Activated CD4-positive, alpha-beta T cell treated with anti-CD3 and anti-CD28 coated beads for 36 hours (primary cell): Measurements from ENCODE around the gene OSTN. TPM values are rescaled to one million over a fixed set of nuclear protein-coding genes. Genes with fewer than 3 reads are reported as not detected.
"Not testable (repeated sequence)": the region's sequence is repeated elsewhere in the genome, so short reads cannot be mapped to it uniquely, and the experiment has no call there.

Experiments used
- ATAC-seq: fragments of 200-7000 bp; cut with Tn5 transposase; one replicate; pipeline ENCODE4 v1.10.0; 2021; ENCODE audit warnings: mild to moderate bottlenecking, moderate library complexity
- CTCF ChIA-PET: fragments of 350-600 bp; sonication (Branson Sonifier 250); formaldehyde crosslinking; loops from one replicate; lab custom pipeline; 2021; ENCODE audit warnings: antibody characterized with exemption; lab: Charles Lee
- POLR2A ChIA-PET: fragments of 350-600 bp; sonication (Branson Sonifier 250); formaldehyde crosslinking; loops from one replicate; lab custom pipeline; 2021; ENCODE audit warnings: antibody characterized with exemption, inconsistent platforms; lab: Charles Lee
- DNase-seq: peaks from one replicate; pipeline ENCODE4 v3.0.0-alpha.2; 2020
- H3K27ac Mint-ChIP-seq: one replicate; pipeline ENCODE4 v1.8.0; 2021; ENCODE audit warnings: mixed read lengths
- H3K27me3 Mint-ChIP-seq: one replicate; pipeline ENCODE4 v1.8.0; 2021; ENCODE audit warnings: mixed read lengths
- H3K36me3 Mint-ChIP-seq: one replicate; pipeline ENCODE4 v1.8.0; 2021; ENCODE audit warnings: low read depth, mixed read lengths
- H3K4me1 Mint-ChIP-seq: one replicate; pipeline ENCODE4 v1.8.0; 2021; ENCODE audit warnings: mixed read lengths
- H3K4me3 Mint-ChIP-seq: one replicate; pipeline ENCODE4 v1.8.0; 2021; ENCODE audit warnings: mild to moderate bottlenecking, moderate library complexity, mixed read lengths
- H3K9me3 Mint-ChIP-seq: one replicate; pipeline ENCODE4 v1.8.0; 2021; ENCODE audit warnings: low read depth, mixed read lengths
- intact Hi-C, 2 experiments: fragments of 100-400 bp; cut with DNase I in 1 of 2; cut with micrococcal nuclease in 1 of 2; formaldehyde crosslinking; loops; one replicate each; pipeline versions ENCODE4 v1.14.2 to v1.15.1; 2022 to 2024; cut with DNase I, micrococcal nuclease
- total RNA-seq, 2 experiments: library from RNA; stranded (reverse); gene quantifications; one replicate each; pipeline ENCODE4 v1.2.3, GENCODE V29; 2021

OSTN gene, protein sequence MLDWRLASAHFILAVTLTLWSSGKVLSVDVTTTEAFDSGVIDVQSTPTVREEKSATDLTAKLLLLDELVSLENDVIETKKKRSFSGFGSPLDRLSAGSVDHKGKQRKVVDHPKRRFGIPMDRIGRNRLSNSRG
- not detected for total RNA-seq

DNA sequence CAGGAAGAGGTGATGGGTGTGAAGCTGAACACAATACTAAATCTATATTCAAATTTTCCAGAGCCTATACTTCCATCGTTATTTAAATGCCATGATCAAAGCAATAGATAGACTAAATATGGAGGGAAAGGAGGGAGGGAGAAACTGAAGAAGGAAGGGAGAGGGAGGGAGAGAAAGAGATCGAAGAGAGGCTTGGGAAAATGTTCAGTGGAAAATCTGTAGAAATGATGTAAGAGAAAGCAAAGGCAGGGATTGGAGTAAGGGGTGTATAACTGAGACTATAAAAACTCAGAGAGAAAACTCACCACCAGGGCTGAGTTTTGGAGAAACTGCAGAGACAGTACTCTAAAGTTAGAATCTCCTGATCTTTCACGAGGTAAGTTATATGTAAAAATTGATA, at the start of gene OSTN:
Gene OSTN (plus strand): TSS at position 310 of the 400 bp plus-strand sequence. CDS start 13,292 bp downstream, outside the sequence.
- intact Hi-C loops = no loop called here
- no peaks in the 10 kb centered on the region for H3K36me3 Mint-ChIP-seq
- H3K9me3 Mint-ChIP-seq = no peaks in the 10 kb centered on the region
- no peak within 1 kb of the TSS for H3K4me3 Mint-ChIP-seq
- ChIA-PET CTCF (interaction anchor here (0.5 kb wide), 1 partner anchor 15 kb away, joined by 3 read pairs; no protein-coding TSS in a partner anchor), POLR2A (no interaction called here)
- H3K4me1 Mint-ChIP-seq = no peaks in the 10 kb centered on the region
- ATAC-seq = no peak
- no peak within 1 kb of the TSS for H3K27ac Mint-ChIP-seq
- no peak for DNase-seq
- H3K27me3 Mint-ChIP-seq = peaks cover 6% of the 10 kb centered on the region

DNA sequence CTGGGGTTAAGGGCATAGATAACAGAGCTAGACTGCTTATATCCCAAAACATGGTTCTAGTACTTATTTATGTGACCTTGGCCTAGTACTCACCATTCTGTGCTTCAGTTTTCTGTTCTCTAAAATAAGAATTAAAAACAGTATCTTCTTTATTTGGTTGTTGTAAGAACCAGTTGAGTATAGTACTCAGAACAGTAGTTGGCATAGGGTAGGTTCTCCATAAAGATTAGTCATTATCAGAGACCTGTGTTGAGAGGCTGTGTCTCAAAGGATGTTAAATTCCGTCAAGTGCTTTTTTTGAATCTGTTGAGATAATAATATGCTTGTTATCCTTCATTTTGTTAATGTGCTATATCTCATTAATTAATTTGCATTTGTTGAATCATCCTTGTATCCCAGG, 47.4 kb upstream of the OSTN start:
- Mint-ChIP-seq H3K36me3 (no peaks in the 10 kb centered on the region), H3K4me1 (no peaks in the 10 kb centered on the region), H3K27me3 (peaks cover 3% of the 10 kb centered on the region), H3K4me3 (no peak overlapping the region), H3K27ac (no peak overlapping the region), H3K9me3 (peaks cover 9% of the 10 kb centered on the region)
- ChIA-PET CTCF (no interaction called here), POLR2A (no interaction called here)
- DNase-seq (no peak), ATAC-seq (no peak)
- intact Hi-C loops = no loop called here

DNA sequence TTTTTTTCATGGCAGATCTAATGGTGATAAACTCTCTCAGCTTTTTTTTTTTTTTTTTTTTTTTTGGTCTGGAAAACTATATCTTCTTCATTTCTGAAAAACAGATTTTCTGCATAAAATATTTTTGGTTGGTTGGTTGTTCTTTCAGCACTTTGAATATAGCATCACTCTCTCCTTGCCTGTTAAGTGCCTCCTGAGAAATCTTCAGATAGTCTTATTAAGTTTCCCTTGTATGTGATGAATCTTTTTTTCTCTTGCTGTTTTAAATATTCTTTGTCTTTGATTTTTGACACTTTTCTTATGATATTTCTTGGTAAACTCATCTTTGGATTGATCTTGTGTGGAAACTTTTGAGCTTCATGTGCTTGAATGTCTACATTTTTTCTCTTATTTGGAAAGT, 44.2 kb upstream of the OSTN start:
- no peaks in the 10 kb centered on the region for H3K27me3 Mint-ChIP-seq
- H3K36me3 Mint-ChIP-seq = no peaks in the 10 kb centered on the region
- ATAC-seq (no peak), DNase-seq (no peak)
- ChIA-PET CTCF (no interaction called here), POLR2A (no interaction called here)
- peaks cover 14% of the 10 kb centered on the region for H3K9me3 Mint-ChIP-seq
- no peaks in the 10 kb centered on the region for H3K4me1 Mint-ChIP-seq
- H3K4me3 Mint-ChIP-seq = no peak overlapping the region
- no peak overlapping the region for H3K27ac Mint-ChIP-seq
- intact Hi-C loops = no loop called here

DNA sequence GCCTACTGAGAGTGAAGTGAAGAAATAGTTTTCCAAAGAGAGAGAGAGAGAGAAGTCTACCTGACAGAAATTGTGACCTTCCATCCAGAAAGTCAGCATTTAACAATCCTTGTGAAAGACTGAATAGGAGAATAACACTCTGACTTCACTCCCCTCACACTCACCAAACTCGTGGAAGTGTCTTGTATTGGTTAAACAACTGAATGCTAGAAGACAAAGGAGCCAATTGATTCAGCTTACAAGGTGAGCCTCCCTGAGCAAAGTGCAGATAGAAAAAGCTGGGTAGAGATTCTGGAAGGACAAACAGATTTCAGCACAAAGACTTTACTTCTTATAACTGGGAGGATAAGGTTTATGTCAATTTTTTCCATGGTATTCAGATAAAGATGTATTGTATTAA, 40.8 kb upstream of the OSTN start:
- no peaks in the 10 kb centered on the region for H3K4me1 Mint-ChIP-seq
- ChIA-PET CTCF (no interaction called here), POLR2A (no interaction called here)
- H3K27me3 Mint-ChIP-seq = no peaks in the 10 kb centered on the region
- peaks cover 16% of the 10 kb centered on the region for H3K9me3 Mint-ChIP-seq
- H3K27ac Mint-ChIP-seq = no peak overlapping the region
- intact Hi-C loops = no loop called here
- DNase-seq = no peak
- no peaks in the 10 kb centered on the region for H3K36me3 Mint-ChIP-seq
- no peak overlapping the region for H3K4me3 Mint-ChIP-seq
- no peak for ATAC-seq

DNA sequence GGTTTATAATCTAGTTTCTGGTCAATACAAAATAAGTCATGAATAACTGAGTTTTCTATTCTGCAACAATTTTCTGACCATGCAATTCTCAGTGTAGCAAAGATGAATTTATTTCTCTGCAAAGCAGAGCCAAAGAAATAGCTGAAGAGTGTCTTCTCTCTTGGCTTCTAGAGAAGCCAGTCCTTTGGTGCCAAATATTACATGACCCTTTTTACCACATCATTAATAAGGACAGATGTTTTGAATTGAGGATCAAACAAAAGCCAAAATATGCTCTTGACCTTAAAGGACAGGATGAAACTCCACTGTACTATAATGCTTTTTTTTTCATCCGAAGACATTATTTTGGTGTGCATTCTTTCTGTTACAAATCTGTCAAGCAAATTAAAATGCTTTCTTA, 40.2 kb upstream of the OSTN start:
- no peak overlapping the region for H3K4me3 Mint-ChIP-seq
- no peak for ATAC-seq
- DNase-seq = no peak
- H3K27me3 Mint-ChIP-seq = no peaks in the 10 kb centered on the region
- H3K36me3 Mint-ChIP-seq = no peaks in the 10 kb centered on the region
- no peak overlapping the region for H3K27ac Mint-ChIP-seq
- H3K4me1 Mint-ChIP-seq = no peaks in the 10 kb centered on the region
- POLR2A ChIA-PET = no interaction called here
- CTCF ChIA-PET = no interaction called here
- H3K9me3 Mint-ChIP-seq = peaks cover 16% of the 10 kb centered on the region
- intact Hi-C loops = no loop called here

DNA sequence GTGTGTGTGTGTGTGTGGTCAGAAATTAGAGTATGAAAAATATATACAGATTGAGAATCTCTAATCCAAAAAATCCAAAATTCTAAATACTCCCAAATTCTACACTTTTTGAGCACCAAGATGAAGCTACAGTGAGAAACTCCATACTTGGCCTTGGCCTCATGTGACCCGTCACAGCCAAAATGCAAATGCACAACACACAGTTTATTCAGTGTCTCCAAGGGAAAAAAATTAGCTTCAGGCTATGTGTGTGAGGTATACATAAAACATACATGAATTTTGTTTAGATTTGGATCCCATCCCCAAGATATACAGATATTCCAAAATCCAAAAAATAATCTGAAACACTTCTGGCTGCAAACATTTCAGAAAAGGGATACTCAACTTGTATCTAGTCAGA, 33.2 kb upstream of the OSTN start:
- no peaks in the 10 kb centered on the region for H3K27me3 Mint-ChIP-seq
- H3K27ac Mint-ChIP-seq = no peak overlapping the region
- H3K9me3 Mint-ChIP-seq = peaks cover 2% of the 10 kb centered on the region
- DNase-seq (no peak), ATAC-seq (no peak)
- H3K36me3 Mint-ChIP-seq = no peaks in the 10 kb centered on the region
- H3K4me1 Mint-ChIP-seq = no peaks in the 10 kb centered on the region
- intact Hi-C loops = no loop called here
- CTCF ChIA-PET = no interaction called here
- POLR2A ChIA-PET = interaction anchor here (0.6 kb wide), 1 partner anchor 409 kb away, joined by 3 read pairs; no protein-coding TSS in a partner anchor
- no peak overlapping the region for H3K4me3 Mint-ChIP-seq

DNA sequence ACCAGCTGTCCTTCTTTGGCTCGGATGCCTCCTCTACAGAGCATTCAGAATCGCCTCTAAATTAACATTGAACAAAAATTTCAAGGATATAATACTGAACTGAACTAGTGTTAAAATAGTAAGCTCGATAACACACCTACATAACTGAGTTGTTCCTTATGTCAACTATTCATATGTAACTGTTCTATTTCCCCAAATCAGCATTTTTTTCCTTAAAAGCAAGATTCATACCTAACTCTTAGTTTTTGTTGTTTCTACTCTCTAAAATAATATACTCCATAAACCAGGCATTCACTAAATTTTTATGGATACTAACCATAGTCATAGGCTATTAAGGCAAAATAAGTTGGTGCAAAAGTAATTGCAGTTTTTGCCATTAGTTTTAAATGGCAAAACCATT, 32.7 kb upstream of the OSTN start:
- no peak for DNase-seq
- Mint-ChIP-seq H3K27me3 (no peaks in the 10 kb centered on the region), H3K4me1 (no peaks in the 10 kb centered on the region), H3K9me3 (peaks cover 2% of the 10 kb centered on the region), H3K4me3 (no peak overlapping the region), H3K27ac (no peak overlapping the region), H3K36me3 (no peaks in the 10 kb centered on the region)
- ATAC-seq = no peak
- ChIA-PET POLR2A (interaction anchor here (0.6 kb wide), 1 partner anchor 409 kb away, joined by 3 read pairs; no protein-coding TSS in a partner anchor), CTCF (no interaction called here)
- intact Hi-C loops = no loop called here

DNA sequence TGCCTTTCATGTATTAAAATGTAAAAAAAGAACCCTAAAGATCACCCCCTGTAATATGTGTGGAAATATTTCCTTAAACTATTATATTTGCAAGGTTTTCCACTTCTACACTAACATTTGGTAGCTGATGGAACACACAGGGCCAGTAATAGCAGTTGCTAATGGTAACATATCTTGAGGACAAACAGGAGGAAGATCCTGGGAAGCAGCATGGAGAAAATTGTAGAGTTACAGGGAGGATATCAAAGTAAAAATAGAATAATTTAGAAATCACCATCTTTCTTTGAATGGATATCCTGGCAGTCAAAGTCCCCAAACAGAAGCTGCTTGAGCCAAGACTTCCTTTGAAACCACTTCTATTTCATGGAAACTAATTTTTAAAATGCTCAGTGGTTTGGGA, 29.5 kb upstream of the OSTN start:
- Mint-ChIP-seq H3K4me1 (no peaks in the 10 kb centered on the region), H3K9me3 (no peaks in the 10 kb centered on the region), H3K4me3 (no peak overlapping the region), H3K27me3 (no peaks in the 10 kb centered on the region), H3K27ac (no peak overlapping the region), H3K36me3 (no peaks in the 10 kb centered on the region)
- ChIA-PET POLR2A (no interaction called here), CTCF (interaction anchor here (1.0 kb wide), 1 partner anchor 215 kb away, joined by 3 read pairs; no protein-coding TSS in a partner anchor)
- intact Hi-C loops = no loop called here
- ATAC-seq (no peak), DNase-seq (no peak)

DNA sequence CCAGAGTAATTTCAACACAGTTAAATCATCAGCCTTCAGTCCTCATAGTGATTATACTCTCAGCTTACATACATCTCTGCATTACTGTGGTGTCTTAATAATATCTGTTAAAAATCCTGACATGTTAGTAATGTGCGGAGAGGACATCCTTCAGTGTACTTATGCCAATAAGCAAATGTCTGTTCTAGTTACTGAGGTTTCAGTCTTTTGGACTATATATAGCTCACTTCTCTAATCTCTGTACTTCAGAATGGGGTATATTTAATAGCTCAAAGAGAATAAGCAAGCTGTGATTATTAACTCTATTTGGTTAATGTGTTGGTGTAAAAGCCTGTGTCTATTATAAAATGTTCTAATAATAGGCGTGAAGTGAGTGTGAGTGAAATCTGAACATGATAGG, 28.9 kb upstream of the OSTN start:
- ATAC-seq = no peak
- Mint-ChIP-seq H3K4me3 (no peak overlapping the region), H3K9me3 (no peaks in the 10 kb centered on the region), H3K27ac (no peak overlapping the region), H3K36me3 (no peaks in the 10 kb centered on the region), H3K27me3 (no peaks in the 10 kb centered on the region), H3K4me1 (no peaks in the 10 kb centered on the region)
- intact Hi-C loops = no loop called here
- no peak for DNase-seq
- ChIA-PET CTCF (interaction anchor here (1.0 kb wide), 1 partner anchor 214 kb away, joined by 3 read pairs; no protein-coding TSS in a partner anchor), POLR2A (no interaction called here)

DNA sequence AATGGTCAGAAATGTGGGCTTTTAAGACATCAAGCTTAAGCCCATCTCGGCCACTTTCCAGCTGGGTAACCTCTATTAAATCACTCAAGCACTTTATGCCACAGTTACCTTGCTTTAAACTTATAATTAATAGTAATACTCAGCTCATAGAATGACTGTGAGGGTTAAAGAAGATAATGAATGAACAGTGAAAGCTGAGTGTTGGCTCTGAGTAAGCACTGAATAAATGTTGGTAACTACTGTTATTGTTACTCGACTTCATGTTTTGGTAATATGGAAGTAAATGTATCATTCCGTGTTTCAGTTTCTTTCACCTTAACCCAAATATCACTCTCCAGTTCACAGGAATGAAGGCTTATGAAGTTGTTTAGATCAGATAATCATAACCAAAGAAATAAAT, 23.9 kb upstream of the OSTN start:
- Mint-ChIP-seq H3K4me3 (no peak overlapping the region), H3K9me3 (peaks cover 2% of the 10 kb centered on the region), H3K27ac (no peak overlapping the region), H3K27me3 (no peaks in the 10 kb centered on the region), H3K4me1 (no peaks in the 10 kb centered on the region), H3K36me3 (no peaks in the 10 kb centered on the region)
- DNase-seq (no peak), ATAC-seq (no peak)
- ChIA-PET POLR2A (no interaction called here), CTCF (no interaction called here)
- intact Hi-C loops = no loop called here

DNA sequence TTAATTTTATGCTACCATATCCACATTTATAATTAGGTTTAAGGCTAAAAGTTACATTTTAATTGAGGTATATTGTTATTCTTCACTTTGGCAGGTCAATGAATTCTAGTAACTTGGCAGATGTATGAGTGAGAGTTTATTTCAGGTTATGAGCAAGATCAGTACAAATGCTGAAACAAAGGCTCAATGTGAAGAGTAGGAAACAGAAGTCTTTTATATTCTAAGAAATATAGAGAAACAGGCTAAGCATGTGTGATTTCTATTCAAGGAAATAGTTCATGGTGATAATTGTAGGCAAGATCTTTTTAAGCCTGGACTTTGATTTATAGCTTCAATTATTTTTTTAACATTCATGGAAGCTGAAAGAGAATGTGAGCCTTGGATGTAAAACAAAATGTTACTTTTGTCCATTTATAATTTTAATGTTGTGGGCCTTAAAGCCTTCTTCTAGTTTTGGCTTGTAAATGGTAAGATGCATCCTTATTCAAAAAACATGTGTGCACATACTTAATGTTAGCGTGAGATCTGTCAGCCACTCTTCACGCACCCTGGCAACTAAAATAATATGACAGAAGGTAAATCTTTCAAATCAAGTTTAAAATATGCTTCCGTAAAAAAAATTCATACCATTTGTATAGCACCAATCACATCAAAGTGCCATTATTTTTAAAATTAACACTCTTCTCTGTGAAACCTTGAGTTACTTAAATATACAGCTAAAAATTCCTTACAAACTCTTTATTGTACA, 22.8 kb upstream of the OSTN start:
- ATAC-seq (no peak), DNase-seq (no peak)
- ChIA-PET CTCF (no interaction called here), POLR2A (no interaction called here)
- Mint-ChIP-seq H3K27me3 (no peaks in the 10 kb centered on the region), H3K9me3 (peaks cover 2% of the 10 kb centered on the region), H3K36me3 (no peaks in the 10 kb centered on the region), H3K4me3 (no peak overlapping the region), H3K27ac (no peak overlapping the region), H3K4me1 (no peaks in the 10 kb centered on the region)
- intact Hi-C loops = no loop called here

DNA sequence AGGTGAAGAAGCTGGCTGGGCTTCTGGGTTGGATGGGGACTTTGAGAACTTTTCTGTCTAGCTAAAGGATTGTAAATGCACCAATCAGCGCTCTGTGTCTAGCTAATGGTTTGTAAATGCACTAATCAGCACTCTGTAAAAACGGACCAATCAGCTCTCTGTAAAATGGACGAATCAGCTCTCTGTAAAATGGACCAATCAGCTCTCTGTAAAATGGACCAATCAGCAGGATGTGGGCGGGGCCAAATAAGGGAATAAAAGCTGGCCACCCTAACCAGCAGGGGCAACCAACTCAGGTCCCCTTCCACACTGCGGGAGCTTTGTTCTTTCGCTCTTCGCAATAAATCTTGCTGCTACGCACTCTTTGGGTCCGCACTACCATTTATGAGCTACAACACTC, 13.7 kb upstream of the OSTN start:
- CTCF ChIA-PET = interaction anchor here (0.6 kb wide), 1 partner anchor 9 kb away, joined by 3 read pairs; no protein-coding TSS in a partner anchor
- H3K36me3 Mint-ChIP-seq, H3K4me1 Mint-ChIP-seq, H3K9me3 Mint-ChIP-seq, H3K27me3 Mint-ChIP-seq, H3K4me3 Mint-ChIP-seq, DNase-seq, ATAC-seq, intact Hi-C loops, H3K27ac Mint-ChIP-seq, POLR2A ChIA-PET: not testable (repeated sequence)
